HepG2 (cell line): ENCODE measurements around the gene SEPTIN11. TPM values are rescaled to one million over a fixed set of nuclear protein-coding genes. Genes with fewer than 3 reads are reported as not detected.

Experiments
- AFF4 ChIP-seq: sonication (generic); formaldehyde crosslinking; IDR thresholded peaks from 2 replicates; pipeline ENCODE4 v1.4.0; 2020; ENCODE audit warnings: missing genetic modification reagents
- EED ChIP-seq: sonication (generic); formaldehyde crosslinking; IDR thresholded peaks from 2 replicates; pipeline ENCODE4 v1.5.0; 2020; ENCODE audit warnings: mild to moderate bottlenecking, missing genetic modification reagents
- GFI1 ChIP-seq: sonication (generic); formaldehyde crosslinking; IDR thresholded peaks from 2 replicates; pipeline ENCODE4 v1.5.0; 2020; ENCODE audit warnings: missing genetic modification reagents, mild to moderate bottlenecking, borderline replicate concordance
- JARID2 ChIP-seq: sonication (generic); formaldehyde crosslinking; IDR thresholded peaks from 2 replicates; pipeline ENCODE4 v1.8.1; 2023; ENCODE audit warnings: missing genetic modification reagents, inconsistent platforms; ENCODE audit not compliant: insufficient replicate concordance
- KLF15 ChIP-seq: sonication (generic); formaldehyde crosslinking; IDR thresholded peaks from 2 replicates; pipeline ENCODE4 v1.8.1; 2023; ENCODE audit warnings: borderline replicate concordance, mild to moderate bottlenecking, inconsistent platforms, missing genetic modification reagents, mixed read lengths
- RFX5 ChIP-seq: IDR thresholded peaks from 2 replicates; pipeline ENCODE4 v1.6.1; 2011; ENCODE audit warnings: low read depth, low read length, improper control_type of control experiment
- RXRB ChIP-seq: IDR thresholded peaks from 2 replicates; pipeline ENCODE4 v1.6.1; 2016; ENCODE audit warnings: borderline replicate concordance, missing genetic modification reagents, missing compliant biosample characterization
- SNAI1 ChIP-seq: sonication (generic); formaldehyde crosslinking; IDR thresholded peaks from 2 replicates; pipeline ENCODE4 v1.5.0; 2020; ENCODE audit warnings: mild to moderate bottlenecking, missing genetic modification reagents, borderline replicate concordance
- YEATS2 ChIP-seq: sonication (generic); formaldehyde crosslinking; IDR thresholded peaks from 2 replicates; pipeline ENCODE4 v1.4.0; 2020; ENCODE audit warnings: missing genetic modification reagents, borderline replicate concordance
- ZFAT ChIP-seq: sonication (generic); formaldehyde crosslinking; conservative IDR thresholded peaks from 2 replicates; pipeline ENCODE4 v1.8.1; 2023; ENCODE audit warnings: missing genetic modification reagents, inconsistent platforms
- ZFP41 ChIP-seq: sonication (generic); formaldehyde crosslinking; IDR thresholded peaks from 2 replicates; pipeline ENCODE4 v1.4.0; 2020; ENCODE audit warnings: mild to moderate bottlenecking, missing genetic modification reagents, borderline replicate concordance
- ZNF10 ChIP-seq: sonication (generic); formaldehyde crosslinking; IDR thresholded peaks from 2 replicates; pipeline ENCODE4 v1.4.0; 2020; ENCODE audit warnings: mild to moderate bottlenecking, low read depth, missing genetic modification reagents, borderline replicate concordance
- ZNF446 ChIP-seq: sonication (generic); formaldehyde crosslinking; IDR thresholded peaks from 2 replicates; pipeline ENCODE4 v1.5.0; 2020; ENCODE audit warnings: mild to moderate bottlenecking, missing genetic modification reagents
- ZNF550 ChIP-seq: sonication (generic); formaldehyde crosslinking; IDR thresholded peaks from 2 replicates; pipeline ENCODE4 v1.4.0; 2020; ENCODE audit warnings: mild to moderate bottlenecking, missing genetic modification reagents, borderline replicate concordance
- ZNF841 ChIP-seq: sonication (generic); formaldehyde crosslinking; IDR thresholded peaks from 2 replicates; pipeline ENCODE4 v1.8.1; 2023; ENCODE audit warnings: missing genetic modification reagents, borderline replicate concordance
- polyA plus RNA-seq, 8 experiments: library from polyadenylated mRNA; depleted of rRNA in 3 of 8; stranded (reverse) in 7 of 8; unstranded in 1 of 8; fragments of >200 nt; fragmentation: Illumina TruSeq in 4 of 8; extraction: Trizol in 4 of 8; gene quantifications; 2 replicates each; pipeline versions ENCODE4 v1.2.1 to v1.2.3, GENCODE V29; 2011 to 2016; ENCODE audit warnings: low read depth in 4 of 8, missing spikeins in 1 of 8, mixed read lengths in 1 of 8; ENCODE audit not compliant: insufficient read depth in 1 of 8
- total RNA-seq, 5 experiments: library from RNA; depleted of rRNA; stranded (reverse); fragments of >200 nt; fragmentation: Illumina TruSeq; extraction: Trizol; gene quantifications; 2 replicates each; pipeline ENCODE4 v1.2.3, GENCODE V29; 2016; ENCODE audit warnings: low read depth in 1 of 5
- TF ChIP-seq, protein P1 (sequence below): sonication (generic); formaldehyde crosslinking; IDR thresholded peaks from 2 replicates; pipeline ENCODE4 v1.4.0; 2020; ENCODE audit warnings: missing genetic modification reagents, borderline replicate concordance
- TF ChIP-seq, protein P2 (sequence below): IDR thresholded peaks from 2 replicates; pipeline ENCODE4 v1.6.1; 2016; ENCODE audit warnings: control low read depth

Gene SEPTIN11
- total and polyA plus RNA-seq, 2 of the 13 experiments (the other 11 are each of a cell fraction or from before 2014, with no cell fraction given) = 28.9 to 47.3 TPM

- TF ChIP-seq AFF4 (CRISPR knock-in tag) = no peak
- TF ChIP-seq, protein P1, sequence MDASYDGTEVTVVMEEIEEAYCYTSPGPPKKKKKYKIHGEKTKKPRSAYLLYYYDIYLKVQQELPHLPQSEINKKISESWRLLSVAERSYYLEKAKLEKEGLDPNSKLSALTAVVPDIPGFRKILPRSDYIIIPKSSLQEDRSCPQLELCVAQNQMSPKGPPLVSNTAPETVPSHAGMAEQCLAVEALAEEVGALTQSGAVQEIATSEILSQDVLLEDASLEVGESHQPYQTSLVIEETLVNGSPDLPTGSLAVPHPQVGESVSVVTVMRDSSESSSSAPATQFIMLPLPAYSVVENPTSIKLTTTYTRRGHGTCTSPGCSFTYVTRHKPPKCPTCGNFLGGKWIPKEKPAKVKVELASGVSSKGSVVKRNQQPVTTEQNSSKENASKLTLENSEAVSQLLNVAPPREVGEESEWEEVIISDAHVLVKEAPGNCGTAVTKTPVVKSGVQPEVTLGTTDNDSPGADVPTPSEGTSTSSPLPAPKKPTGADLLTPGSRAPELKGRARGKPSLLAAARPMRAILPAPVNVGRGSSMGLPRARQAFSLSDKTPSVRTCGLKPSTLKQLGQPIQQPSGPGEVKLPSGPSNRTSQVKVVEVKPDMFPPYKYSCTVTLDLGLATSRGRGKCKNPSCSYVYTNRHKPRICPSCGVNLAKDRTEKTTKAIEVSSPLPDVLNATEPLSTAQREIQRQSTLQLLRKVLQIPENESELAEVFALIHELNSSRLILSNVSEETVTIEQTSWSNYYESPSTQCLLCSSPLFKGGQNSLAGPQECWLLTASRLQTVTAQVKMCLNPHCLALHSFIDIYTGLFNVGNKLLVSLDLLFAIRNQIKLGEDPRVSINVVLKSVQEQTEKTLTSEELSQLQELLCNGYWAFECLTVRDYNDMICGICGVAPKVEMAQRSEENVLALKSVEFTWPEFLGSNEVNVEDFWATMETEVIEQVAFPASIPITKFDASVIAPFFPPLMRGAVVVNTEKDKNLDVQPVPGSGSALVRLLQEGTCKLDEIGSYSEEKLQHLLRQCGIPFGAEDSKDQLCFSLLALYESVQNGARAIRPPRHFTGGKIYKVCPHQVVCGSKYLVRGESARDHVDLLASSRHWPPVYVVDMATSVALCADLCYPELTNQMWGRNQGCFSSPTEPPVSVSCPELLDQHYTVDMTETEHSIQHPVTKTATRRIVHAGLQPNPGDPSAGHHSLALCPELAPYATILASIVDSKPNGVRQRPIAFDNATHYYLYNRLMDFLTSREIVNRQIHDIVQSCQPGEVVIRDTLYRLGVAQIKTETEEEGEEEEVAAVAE (CRISPR knock-in tag) = no peak
- peak; percentile 59; the same call in 1 of the 2 replicates for TF ChIP-seq ZNF841
- TF ChIP-seq KLF15 = 0 out of 2 replicates have a peak, but pooled peaks have one; percentile 42
- TF ChIP-seq, protein P2, sequence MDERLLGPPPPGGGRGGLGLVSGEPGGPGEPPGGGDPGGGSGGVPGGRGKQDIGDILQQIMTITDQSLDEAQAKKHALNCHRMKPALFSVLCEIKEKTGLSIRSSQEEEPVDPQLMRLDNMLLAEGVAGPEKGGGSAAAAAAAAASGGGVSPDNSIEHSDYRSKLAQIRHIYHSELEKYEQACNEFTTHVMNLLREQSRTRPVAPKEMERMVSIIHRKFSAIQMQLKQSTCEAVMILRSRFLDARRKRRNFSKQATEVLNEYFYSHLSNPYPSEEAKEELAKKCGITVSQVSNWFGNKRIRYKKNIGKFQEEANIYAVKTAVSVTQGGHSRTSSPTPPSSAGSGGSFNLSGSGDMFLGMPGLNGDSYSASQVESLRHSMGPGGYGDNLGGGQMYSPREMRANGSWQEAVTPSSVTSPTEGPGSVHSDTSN (CRISPR knock-in tag) = no peak
- TF ChIP-seq SNAI1 (CRISPR knock-in tag) = no peak
- no peak for TF ChIP-seq ZFP41 (CRISPR knock-in tag)
- TF ChIP-seq ZFAT (CRISPR knock-in tag) = no peak
- TF ChIP-seq RFX5 = no peak
- TF ChIP-seq YEATS2 (CRISPR knock-in tag) = peak; percentile 61; the same call in 1 of the 2 replicates
- TF ChIP-seq GFI1 (CRISPR knock-in tag) = peak; percentile 22; the same call in 1 of the 2 replicates
- no peak for TF ChIP-seq JARID2
- no peak for TF ChIP-seq ZNF10 (CRISPR knock-in tag)
- peak; percentile 37; the same call in 1 of the 2 replicates for TF ChIP-seq ZNF446 (CRISPR knock-in tag)
- TF ChIP-seq ZNF550 (CRISPR knock-in tag) = no peak
- peak; percentile 44 for TF ChIP-seq RXRB (CRISPR knock-in tag)
- TF ChIP-seq EED = peak; percentile 16; the same call in 1 of the 2 replicates
Observed at GRCh38 chr4:76949276-76950051, at the start of gene SEPTIN11 (continued).
